Spleen (tissue), 7 donors: Measurements from ENCODE around the gene P2RY2.

ENCODE experiments used
- POLR2A ChIP-seq, 3 donors: fragments of 450-650 bp; IDR thresholded peaks; one replicate each; pipeline ENCODE4 v1.5.1; 2017; ENCODE audit warnings: antibody characterized with exemption in 3 of 3, mild to moderate bottlenecking in 1 of 3
- POLR2AphosphoS5 ChIP-seq, 3 donors: sonication (generic); formaldehyde crosslinking; IDR thresholded peaks; one replicate each; pipeline ENCODE4 v1.5.1; 2017; ENCODE audit warnings: antibody characterized with exemption in 3 of 3
- TF ChIP-seq, protein P1 (sequence below), 11 experiments: fragments of 200-600 bp in 7 of 11; fragments of 450-650 bp in 4 of 11; sonication (generic) in 4 of 11; IDR thresholded peaks in 8 of 11; conservative IDR thresholded peaks in 3 of 11; 1 replicate in 7 of 11; 2 replicates in 4 of 11; pipeline versions ENCODE4 v1.4.0 to v1.8.0; 2016 to 2021; ENCODE audit warnings: antibody characterized with exemption in 11 of 11, inconsistent platforms in 4 of 11, mild to moderate bottlenecking in 1 of 11
- donor health status: DM: no; HTN: no; CAD: no; lungs with moderate emphysema.
- donor health status: DM: no; HTN: no; CAD: no.
- donor health status: DM: no; HTN: no; CAD: no.

DNA sequence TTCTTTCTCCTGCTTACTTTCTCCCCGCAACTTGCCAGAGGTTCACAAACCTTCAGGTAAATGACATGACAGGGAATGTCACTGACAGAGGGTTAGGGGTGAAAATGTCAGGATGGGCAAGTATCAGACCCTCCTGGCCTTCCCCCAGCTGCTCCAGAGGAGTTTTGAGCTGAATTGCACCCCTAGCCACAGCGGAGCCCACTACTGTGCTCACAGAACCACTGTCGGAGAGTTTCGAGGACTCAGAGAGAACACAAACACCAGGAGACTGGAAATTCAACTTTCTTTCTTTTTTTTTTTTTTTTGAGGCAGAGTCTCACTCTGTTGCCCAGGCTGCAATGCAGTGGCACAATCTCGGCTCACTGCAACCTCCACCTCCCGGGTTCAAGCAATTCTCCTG, 21.5 kb upstream of the P2RY2 start:
- TF ChIP-seq POLR2A (IDR thresholded peaks at IDR 0.05) (no peak), POLR2AphosphoS5 (IDR thresholded peaks at IDR 0.05) (no peak)
- TF ChIP-seq, protein P1, sequence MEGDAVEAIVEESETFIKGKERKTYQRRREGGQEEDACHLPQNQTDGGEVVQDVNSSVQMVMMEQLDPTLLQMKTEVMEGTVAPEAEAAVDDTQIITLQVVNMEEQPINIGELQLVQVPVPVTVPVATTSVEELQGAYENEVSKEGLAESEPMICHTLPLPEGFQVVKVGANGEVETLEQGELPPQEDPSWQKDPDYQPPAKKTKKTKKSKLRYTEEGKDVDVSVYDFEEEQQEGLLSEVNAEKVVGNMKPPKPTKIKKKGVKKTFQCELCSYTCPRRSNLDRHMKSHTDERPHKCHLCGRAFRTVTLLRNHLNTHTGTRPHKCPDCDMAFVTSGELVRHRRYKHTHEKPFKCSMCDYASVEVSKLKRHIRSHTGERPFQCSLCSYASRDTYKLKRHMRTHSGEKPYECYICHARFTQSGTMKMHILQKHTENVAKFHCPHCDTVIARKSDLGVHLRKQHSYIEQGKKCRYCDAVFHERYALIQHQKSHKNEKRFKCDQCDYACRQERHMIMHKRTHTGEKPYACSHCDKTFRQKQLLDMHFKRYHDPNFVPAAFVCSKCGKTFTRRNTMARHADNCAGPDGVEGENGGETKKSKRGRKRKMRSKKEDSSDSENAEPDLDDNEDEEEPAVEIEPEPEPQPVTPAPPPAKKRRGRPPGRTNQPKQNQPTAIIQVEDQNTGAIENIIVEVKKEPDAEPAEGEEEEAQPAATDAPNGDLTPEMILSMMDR (IDR thresholded peaks at IDR 0.05 in 8 of 11, conservative IDR thresholded peaks at IDR 0.05 in 3 of 11): no peak
